HG02798 (cell line): ENCODE measurements around the gene BAIAP2L2.
A peak's percentile ranks its signal among the peaks of the same experiment; 100 is the strongest.
"Not testable (repeated sequence)": the region's sequence is repeated elsewhere in the genome, so short reads cannot be mapped to it uniquely, and the experiment has no call there.

Source experiments
- ATAC-seq: cut with Tn5 transposase; IDR thresholded peaks from one replicate; pipeline ENCODE4 v1.9.1; 2021; ENCODE audit warnings: mild to moderate bottlenecking; ENCODE audit not compliant: unreplicated experiment, poor library complexity

The BAIAP2L2 gene

GRCh38 chr22:38129856-38130255 lies 19.4 kb upstream of the BAIAP2L2 start:
- ATAC-seq: no peak

GRCh38 chr22:38129021-38129420 lies 18.5 kb upstream of the BAIAP2L2 start:
- no peak for ATAC-seq

DNA sequence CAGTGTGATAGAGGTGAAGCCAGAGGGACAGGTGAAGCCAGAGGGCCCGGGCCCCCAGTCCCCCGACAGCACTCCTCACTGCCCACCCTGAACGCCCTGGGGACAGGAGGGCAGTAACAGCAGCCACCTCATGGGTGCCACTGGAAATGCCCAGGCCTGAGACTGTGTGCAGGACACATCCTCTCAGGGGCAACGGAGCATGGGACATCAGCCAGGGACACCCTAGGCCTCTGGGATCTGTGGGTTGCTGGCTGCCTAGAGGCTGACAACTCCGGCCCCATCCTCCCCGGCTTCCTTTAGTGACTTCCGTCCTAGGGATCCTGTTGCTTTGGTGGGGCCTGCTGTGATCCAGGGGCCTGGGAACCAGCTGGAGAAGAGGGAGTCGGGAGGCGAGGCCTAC lies 17.4 kb upstream of the BAIAP2L2 start:
- ATAC-seq: no peak

DNA sequence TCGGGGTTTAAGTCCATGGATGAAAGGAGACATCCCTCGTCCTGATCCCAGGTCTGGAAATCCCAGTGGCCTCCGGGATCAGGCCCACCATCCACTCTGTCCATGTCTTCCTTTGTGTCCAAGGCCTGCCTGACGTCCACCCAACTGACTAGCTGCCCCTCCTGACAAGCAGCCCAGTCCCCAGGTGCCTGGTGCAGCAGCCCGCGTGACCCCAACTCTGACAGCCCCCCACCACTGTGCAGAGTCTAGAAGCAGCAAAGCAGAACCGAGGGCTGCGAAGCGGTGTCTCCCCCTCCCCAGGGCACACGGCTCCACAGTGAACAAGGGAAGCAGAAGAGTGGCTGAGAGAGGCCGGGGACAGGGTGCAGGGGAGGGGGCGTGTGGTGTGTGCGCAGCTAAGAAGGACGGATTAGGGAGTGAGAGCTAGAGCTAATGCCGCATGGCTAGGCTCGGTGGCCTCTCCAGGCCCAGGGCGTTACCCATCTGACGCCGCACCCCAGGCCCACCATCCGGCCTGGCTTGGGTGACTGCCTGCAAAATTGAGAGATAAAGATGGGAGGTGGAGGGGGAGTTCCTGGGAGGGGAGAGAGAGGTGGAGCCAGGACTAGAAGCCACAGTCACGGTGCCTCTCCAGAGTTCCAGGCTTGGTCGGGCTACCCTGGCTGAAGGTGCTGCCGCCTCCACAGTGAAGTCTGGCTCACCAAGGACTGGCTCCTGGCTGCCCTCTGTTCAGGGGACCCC lies 16.6 kb upstream of the BAIAP2L2 start:
- ATAC-seq: no peak

GRCh38 chr22:38125751-38126201 lies 15.3 kb upstream of the BAIAP2L2 start:
- no peak for ATAC-seq

DNA sequence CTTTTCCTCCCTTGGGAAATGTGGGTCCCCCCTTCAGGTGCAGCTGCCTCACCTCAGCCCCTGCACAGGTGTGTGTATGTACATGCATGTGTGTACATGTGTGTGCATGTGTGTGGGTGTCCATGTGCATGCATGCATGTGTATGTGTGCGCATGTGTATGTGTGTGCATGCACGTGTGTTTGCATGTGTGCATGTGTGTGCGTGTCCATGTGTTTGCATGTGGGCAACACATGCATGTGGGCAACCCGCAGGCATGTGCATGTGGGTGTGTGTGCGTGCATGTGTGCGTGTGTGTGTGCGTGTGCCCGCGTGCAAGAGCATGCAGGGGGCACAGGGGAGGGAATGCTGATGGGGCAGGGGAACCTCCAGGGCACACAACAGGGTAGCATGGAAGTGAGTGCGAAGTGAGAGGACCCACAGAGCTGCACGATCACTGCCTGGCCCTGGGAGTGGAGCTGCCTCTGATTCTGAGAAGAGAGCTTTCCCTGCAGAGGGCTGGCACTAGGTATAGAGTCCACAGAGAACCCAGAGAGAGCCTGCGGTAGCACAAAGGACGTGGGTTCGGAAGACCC lies 14.6 kb upstream of the BAIAP2L2 start:
- no peak for ATAC-seq

- no peak for ATAC-seq
Measured at GRCh38 chr22:38124236-38124974, 13.9 kb upstream of the BAIAP2L2 start.

DNA sequence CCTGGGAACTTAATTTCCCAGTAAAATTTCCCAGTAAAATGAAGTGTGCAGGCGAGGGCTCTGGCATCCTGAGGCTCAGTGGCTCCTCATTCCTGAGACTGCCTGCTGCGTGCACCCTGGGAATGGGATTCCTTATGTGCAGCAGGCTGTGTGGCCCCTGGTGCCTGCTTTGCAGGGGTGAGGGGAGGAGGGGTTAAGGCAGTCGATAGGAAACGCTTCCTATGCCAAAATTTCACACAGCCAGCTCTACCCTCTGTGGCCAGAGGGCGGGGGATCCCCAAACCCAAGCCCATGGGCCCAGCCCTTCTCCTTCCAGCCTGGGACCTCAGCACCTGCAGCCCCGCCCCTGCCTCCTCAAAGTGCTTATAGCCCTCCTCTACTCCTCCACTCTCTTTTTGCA lies 12.1 kb upstream of the BAIAP2L2 start:
- ATAC-seq: no peak

GRCh38 chr22:38120359-38121110 lies 10.1 kb upstream of the BAIAP2L2 start:
- ATAC-seq: no peak

DNA sequence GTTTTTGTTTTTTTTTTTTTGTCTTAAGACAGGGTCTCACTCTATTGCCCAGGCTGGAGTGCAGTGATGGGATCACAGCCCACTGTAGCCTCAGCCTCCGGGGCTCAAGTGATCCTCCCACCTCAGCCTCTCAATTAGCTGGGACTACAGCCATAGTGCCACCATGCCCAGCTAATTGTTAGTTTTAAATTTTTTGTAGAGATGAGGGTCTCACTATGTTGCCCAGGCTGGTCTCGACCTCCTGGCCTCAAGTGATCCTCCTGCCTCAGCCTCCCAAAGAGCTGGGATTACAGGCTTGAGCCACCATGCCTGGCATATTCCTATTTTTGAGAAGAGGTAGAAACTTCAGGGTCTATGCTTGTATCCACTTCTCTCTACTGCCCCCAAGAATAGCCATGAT lies 8.3 kb upstream of the BAIAP2L2 start:
- not testable (repeated sequence) for ATAC-seq

DNA sequence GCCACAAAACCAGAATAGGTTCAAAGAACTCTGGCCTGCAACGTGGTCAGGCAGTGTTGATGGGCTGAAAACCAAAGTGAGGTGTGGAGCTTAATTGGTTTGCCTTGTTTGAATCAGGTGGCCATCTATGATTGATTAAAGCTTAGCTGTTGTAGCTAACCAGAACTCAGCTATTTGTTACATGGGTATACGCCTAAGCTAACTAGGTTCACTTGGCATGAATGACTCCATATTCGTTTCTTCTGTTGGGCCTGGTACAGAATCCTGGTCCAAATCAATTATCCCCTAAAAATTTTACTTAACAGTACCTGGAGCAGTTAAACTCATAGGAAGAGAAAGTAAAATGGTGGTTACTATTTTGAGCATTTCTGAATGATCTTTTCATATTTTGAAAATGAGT lies 7.7 kb upstream of the BAIAP2L2 start:
- no peak for ATAC-seq

DNA sequence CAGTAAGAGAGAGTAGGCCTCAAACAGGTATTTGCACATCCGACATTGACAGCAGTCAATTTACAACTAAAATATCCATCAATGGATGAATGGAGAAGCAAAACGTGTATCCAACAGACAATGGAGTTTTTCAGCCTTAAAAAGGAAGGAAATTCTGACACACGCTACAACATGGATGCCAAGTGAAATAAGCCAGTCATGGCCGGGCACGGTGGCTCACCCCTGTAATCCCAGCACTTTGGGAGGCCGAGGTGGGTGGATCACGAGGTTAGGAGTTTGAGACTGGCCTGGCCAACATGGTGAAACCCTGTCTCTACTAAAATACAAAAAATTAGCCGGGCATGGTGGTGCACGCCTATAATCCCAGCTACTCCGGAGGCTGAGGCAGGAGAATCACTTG lies 7.1 kb upstream of the BAIAP2L2 start:
- not testable (repeated sequence) for ATAC-seq

GRCh38 chr22:38115423-38116205 lies 5.1 kb upstream of the BAIAP2L2 start:
- no peak for ATAC-seq

DNA sequence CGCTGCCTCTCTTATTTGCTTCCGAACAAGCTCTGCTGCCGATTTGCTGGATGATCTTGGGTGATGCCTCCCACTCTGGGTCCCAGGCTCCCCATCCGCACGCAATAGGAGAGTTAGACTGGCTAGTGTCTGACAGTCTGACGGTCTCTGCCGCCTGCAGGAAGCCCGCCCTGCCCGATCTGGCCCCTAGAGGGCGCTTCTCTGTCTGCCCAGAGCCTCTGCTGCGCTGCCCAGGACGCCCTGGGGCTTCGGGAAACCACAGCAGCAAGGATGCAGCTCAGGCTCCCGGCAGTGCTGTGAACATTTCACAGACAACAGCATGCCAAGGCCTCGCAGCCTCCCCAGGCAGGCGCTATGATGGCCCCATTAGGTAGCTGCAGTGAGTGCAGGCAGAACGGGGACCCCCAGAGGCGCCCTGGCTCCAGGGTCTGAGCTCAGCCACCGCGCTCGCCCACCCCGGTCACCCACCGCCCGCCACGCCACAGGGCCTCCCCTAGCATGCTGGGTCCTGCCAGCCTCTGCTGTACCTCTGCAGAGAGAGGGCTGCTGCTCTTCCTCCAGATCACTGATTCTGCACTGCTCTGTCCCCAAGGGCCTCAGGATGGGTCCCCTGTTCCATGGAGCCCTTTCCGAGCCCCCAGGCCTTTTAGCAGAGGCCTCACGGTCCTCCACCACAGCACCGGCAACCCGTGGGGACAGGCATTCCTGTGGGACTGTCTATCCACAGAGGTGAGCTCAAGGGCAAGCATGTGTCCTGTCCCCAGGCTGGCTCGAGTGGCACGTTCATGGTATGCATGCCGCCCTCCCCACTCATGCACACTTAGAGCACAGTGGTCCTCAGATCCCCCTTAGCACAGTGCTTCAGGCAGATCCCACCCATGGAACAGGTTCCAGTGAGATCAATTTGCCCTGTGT lies 4.3 kb upstream of the BAIAP2L2 start:
- peak; percentile 57 for ATAC-seq

- ATAC-seq: no peak
Measured at GRCh38 chr22:38112381-38112780, 1.9 kb upstream of the BAIAP2L2 start.

DNA sequence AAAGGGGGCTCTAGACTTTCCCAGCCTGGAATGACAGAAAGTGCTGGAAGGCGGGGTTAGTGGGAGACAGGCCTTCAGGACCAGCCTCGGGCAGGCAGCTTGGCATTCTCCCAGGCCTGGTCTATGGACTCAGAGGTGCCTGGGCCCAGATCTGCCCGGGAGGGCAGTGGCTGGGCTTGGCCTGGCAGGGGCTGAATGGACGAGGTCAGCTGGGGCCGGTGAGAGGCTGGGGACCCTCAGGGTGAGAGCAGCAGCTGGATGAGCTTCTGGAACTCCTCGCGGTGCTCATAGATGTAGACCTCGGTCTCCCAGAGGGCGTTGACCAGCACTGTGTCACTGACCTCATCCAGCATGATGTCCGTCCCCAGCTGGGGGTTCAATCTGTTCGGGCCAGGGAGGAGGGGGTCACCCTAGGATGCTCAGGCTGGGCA lies 1.5 kb upstream of the BAIAP2L2 start:
- no peak for ATAC-seq

DNA sequence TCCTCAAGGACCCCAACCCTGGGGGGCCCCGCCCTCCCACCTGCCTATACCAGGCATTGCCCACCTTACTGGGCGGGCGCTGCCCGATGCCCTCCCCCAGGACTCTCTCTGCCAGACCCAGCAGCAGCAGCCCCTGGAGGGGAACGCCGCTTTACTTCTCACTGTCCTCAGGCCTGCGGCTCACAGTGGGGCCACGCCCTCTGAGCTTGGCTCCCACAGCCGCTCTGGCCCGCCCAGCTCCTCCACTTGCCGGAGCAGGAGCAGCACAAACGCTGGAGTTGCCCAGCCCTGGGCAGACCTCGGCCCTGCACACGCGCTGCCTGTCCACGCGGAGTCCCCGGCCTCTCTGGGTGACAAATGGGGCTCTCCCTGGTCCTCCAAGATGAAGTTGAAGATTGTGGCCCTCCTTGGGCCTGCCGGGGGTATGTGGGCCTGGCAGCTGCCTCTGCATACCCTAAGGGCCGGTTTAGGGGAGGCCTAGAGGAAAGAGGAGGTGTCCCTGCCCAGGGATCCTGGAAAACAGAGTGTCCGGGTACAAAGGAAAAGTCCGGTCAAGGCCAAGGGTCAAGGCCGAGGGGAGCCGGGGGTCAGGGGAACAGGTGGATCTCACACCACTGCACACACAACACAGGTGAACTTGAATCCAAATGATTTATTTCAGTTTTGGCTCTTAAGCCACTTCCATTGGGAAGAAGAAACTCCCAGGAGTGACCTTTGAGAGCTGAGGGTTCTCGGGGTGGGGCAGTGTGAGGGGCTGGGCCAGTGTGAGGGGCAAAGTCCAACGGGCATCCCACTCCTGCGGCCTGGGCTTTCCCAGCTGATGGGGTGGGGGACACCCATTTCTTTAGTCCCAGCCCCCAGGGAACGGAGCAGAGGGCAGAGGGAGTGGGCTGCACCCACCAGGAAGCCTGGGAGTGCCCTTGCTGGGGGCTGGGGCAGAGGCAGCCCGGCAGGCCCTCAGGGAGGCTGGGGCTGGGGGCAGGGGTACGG lies 674 bp upstream of the BAIAP2L2 start:
- no peak for ATAC-seq
